Measurements from ENCODE around the gene FERMT2. TPM values are rescaled to one million over a fixed set of nuclear protein-coding genes. Genes with fewer than 3 reads are reported as not detected.

Gene FERMT2
- total RNA-seq, 2 experiments from 2014 or later = 0.77 to 1.0 TPM

- TF ChIP-seq CTCF (IDR thresholded peaks at IDR 0.05) = no peak
- no peaks in the 10 kb centered on the region for H3K36me3 Mint-ChIP-seq (ENCODE audit: low read depth)
- no peaks in the 10 kb centered on the region for H3K9me3 Mint-ChIP-seq
- H3K27ac Mint-ChIP-seq = no peak overlapping the region
- peaks cover 5% of the 10 kb centered on the region for H3K27me3 Mint-ChIP-seq
- no peak overlapping the region for H3K4me3 Mint-ChIP-seq
- DNase-seq (no peak), ATAC-seq (no peak)
- ChIA-PET POLR2A (interaction anchor here (0.5 kb wide), 1 partner anchor 244 kb away, joined by 3 read pairs; no protein-coding TSS in a partner anchor), CTCF (no interaction called here)
- no peaks in the 10 kb centered on the region for H3K4me1 Mint-ChIP-seq (ENCODE audit: low read depth)
- intact Hi-C loops (cut with micrococcal nuclease) = no loop called here
Observed at GRCh38 chr14:52937306-52937705, 13.5 kb downstream of the FERMT2 start.

GRCh38 chr14:52936437-52936836 lies 14.4 kb downstream of the FERMT2 start:
- ChIA-PET CTCF (interaction anchor here (1.2 kb wide), 1 partner anchor 13 kb away, joined by 3 read pairs; no protein-coding TSS in a partner anchor), POLR2A (no interaction called here)
- no peak overlapping the region for H3K4me3 Mint-ChIP-seq
- intact Hi-C loops (cut with micrococcal nuclease) = no loop called here
- no peak overlapping the region for H3K27ac Mint-ChIP-seq
- H3K9me3 Mint-ChIP-seq = no peaks in the 10 kb centered on the region
- ATAC-seq (no peak), DNase-seq (no peak)
- peaks cover 5% of the 10 kb centered on the region for H3K27me3 Mint-ChIP-seq
- TF ChIP-seq CTCF (IDR thresholded peaks at IDR 0.05) = no peak
- no peaks in the 10 kb centered on the region for H3K4me1 Mint-ChIP-seq (ENCODE audit: low read depth)
- no peaks in the 10 kb centered on the region for H3K36me3 Mint-ChIP-seq (ENCODE audit: low read depth)

GRCh38 chr14:52935833-52936232 lies 15.0 kb downstream of the FERMT2 start:
- H3K9me3 Mint-ChIP-seq = no peaks in the 10 kb centered on the region
- H3K4me3 Mint-ChIP-seq = no peak overlapping the region
- no peaks in the 10 kb centered on the region for H3K4me1 Mint-ChIP-seq (ENCODE audit: low read depth)
- no peaks in the 10 kb centered on the region for H3K36me3 Mint-ChIP-seq (ENCODE audit: low read depth)
- ChIA-PET POLR2A (no interaction called here), CTCF (interaction anchor here (1.2 kb wide), 1 partner anchor 14 kb away, joined by 3 read pairs; no protein-coding TSS in a partner anchor)
- peaks cover 5% of the 10 kb centered on the region for H3K27me3 Mint-ChIP-seq
- H3K27ac Mint-ChIP-seq = no peak overlapping the region
- ATAC-seq (no peak), DNase-seq (no peak)
- intact Hi-C loops (cut with micrococcal nuclease) = no loop called here
- no peak for TF ChIP-seq CTCF (IDR thresholded peaks at IDR 0.05)

- intact Hi-C loops (cut with micrococcal nuclease) = no loop called here
- H3K36me3 Mint-ChIP-seq (ENCODE audit: low read depth) = no peaks in the 10 kb centered on the region
- DNase-seq = no peak
- H3K4me1 Mint-ChIP-seq (ENCODE audit: low read depth) = no peaks in the 10 kb centered on the region
- TF ChIP-seq CTCF (IDR thresholded peaks at IDR 0.05) = no peak
- H3K27me3 Mint-ChIP-seq = peaks cover 5% of the 10 kb centered on the region
- no peak for ATAC-seq
- ChIA-PET POLR2A (interaction anchor here (1.0 kb wide), 1 partner anchor 13 kb away, joined by 3 read pairs; no protein-coding TSS in a partner anchor), CTCF (interaction anchor here (0.8 to 1.1 kb wide), 2 partner anchors 10 to 120 kb away, joined by 3 read pairs; no protein-coding TSS in a partner anchor)
- no peak overlapping the region for H3K4me3 Mint-ChIP-seq
- H3K9me3 Mint-ChIP-seq = no peaks in the 10 kb centered on the region
- H3K27ac Mint-ChIP-seq = no peak overlapping the region
Observed at GRCh38 chr14:52934762-52935161, 16.1 kb downstream of the FERMT2 start.

- H3K27me3 Mint-ChIP-seq = peaks cover 2% of the 10 kb centered on the region
- no peak overlapping the region for H3K27ac Mint-ChIP-seq
- ATAC-seq (no peak), DNase-seq (no peak)
- intact Hi-C loops (cut with micrococcal nuclease) = no loop called here
- ChIA-PET POLR2A (no interaction called here), CTCF (interaction anchor here (1.1 kb wide), 1 partner anchor 366 kb away, joined by 3 read pairs; no protein-coding TSS in a partner anchor)
- H3K4me1 Mint-ChIP-seq (ENCODE audit: low read depth) = no peaks in the 10 kb centered on the region
- TF ChIP-seq CTCF (IDR thresholded peaks at IDR 0.05) = no peak
- H3K9me3 Mint-ChIP-seq = no peaks in the 10 kb centered on the region
- no peak overlapping the region for H3K4me3 Mint-ChIP-seq
- H3K36me3 Mint-ChIP-seq (ENCODE audit: low read depth) = no peaks in the 10 kb centered on the region
Observed at GRCh38 chr14:52929192-52929807, 21.6 kb downstream of the FERMT2 start.

Data from activated CD8-positive, alpha-beta T cell treated with anti-CD3 and anti-CD28 coated beads for 36 hours (primary cell).